GM23338 (cell line): ENCODE data around the gene FMN1. TPM values are rescaled to one million over a fixed set of nuclear protein-coding genes. Genes with fewer than 3 reads are reported as not detected.

Source experiments
- ATAC-seq: fragments of 200-7000 bp; cut with Tn5 transposase; 3 replicates; pipeline ENCODE4 v1.9.1; 2020
- DNase-seq: peaks from one replicate; pipeline ENCODE4 v3.0.0-alpha.2; 2015; ENCODE audit warnings: low spot score
- H2AFZ ChIP-seq: fragments of 200-600 bp; sonication (generic); 2 replicates; pipeline ENCODE4 v1.8.0; 2016; ENCODE audit warnings: antibody characterized with exemption, mild to moderate bottlenecking, moderate library complexity
- H3F3A ChIP-seq: fragments of 200-600 bp; sonication (generic); replicated peaks from 2 replicates; pipeline ENCODE4 v1.8.0; 2017; ENCODE audit warnings: antibody characterized with exemption, mixed run types, low read depth
- H3K27ac ChIP-seq: fragments of 200-600 bp; sonication (generic); 2 replicates; pipeline ENCODE4 v1.6.1; 2016; ENCODE audit warnings: low read depth
- H3K27me3 ChIP-seq: fragments of 200-600 bp; sonication (generic); 2 replicates; pipeline ENCODE4 v1.8.0; 2016; ENCODE audit warnings: mild to moderate bottlenecking, mixed run types, moderate library complexity; ENCODE audit not compliant: insufficient read depth
- H3K36me3 ChIP-seq: fragments of 200-600 bp; sonication (generic); 2 replicates; pipeline ENCODE4 v1.8.0; 2016; ENCODE audit warnings: mild to moderate bottlenecking; ENCODE audit not compliant: insufficient read depth
- H3K4me1 ChIP-seq: fragments of 200-600 bp; sonication (generic); 2 replicates; pipeline ENCODE4 v1.8.0; 2016; ENCODE audit warnings: mild to moderate bottlenecking, moderate library complexity; ENCODE audit not compliant: insufficient read depth
- H3K4me2 ChIP-seq: fragments of 200-600 bp; sonication (generic); 2 replicates; pipeline ENCODE4 v1.7.1; 2017; ENCODE audit warnings: mixed run types
- H3K4me3 ChIP-seq: fragments of 200-600 bp; sonication (generic); 2 replicates; pipeline ENCODE4 v1.6.1; 2016; ENCODE audit warnings: mixed run types
- H3K79me2 ChIP-seq: fragments of 200-600 bp; sonication (generic); replicated peaks from 2 replicates; pipeline ENCODE4 v1.8.0; 2017; ENCODE audit warnings: mild to moderate bottlenecking; ENCODE audit not compliant: insufficient read depth
- H3K9me2 ChIP-seq: fragments of 200-600 bp; sonication (generic); 2 replicates; pipeline ENCODE4 v1.8.0; 2017; ENCODE audit not compliant: insufficient read depth
- H4K20me1 ChIP-seq: fragments of 200-600 bp; sonication (generic); replicated peaks from 2 replicates; pipeline ENCODE4 v1.8.0; 2017; ENCODE audit warnings: mild to moderate bottlenecking; ENCODE audit not compliant: insufficient read depth
- H3K27ac Mint-ChIP-seq: 2 replicates; pipeline ENCODE4 v1.8.0; 2020; ENCODE audit warnings: inconsistent platforms, mild to moderate bottlenecking, moderate library complexity, mixed read lengths
- H3K27me3 Mint-ChIP-seq: 3 replicates; pipeline ENCODE4 v1.8.0; 2022; ENCODE audit warnings: low read depth, mild to moderate bottlenecking, moderate library complexity, mixed read lengths, inconsistent platforms; ENCODE audit not compliant: insufficient read depth, poor library complexity
- H3K36me3 Mint-ChIP-seq: 3 replicates; pipeline ENCODE4 v1.8.0; 2021; ENCODE audit warnings: low read depth, mild to moderate bottlenecking, inconsistent platforms, moderate library complexity, mixed read lengths
- H3K4me1 Mint-ChIP-seq: 3 replicates; pipeline ENCODE4 v1.8.0; 2020; ENCODE audit warnings: mild to moderate bottlenecking, inconsistent platforms, mixed read lengths
- H3K4me3 Mint-ChIP-seq: 3 replicates; pipeline ENCODE4 v1.8.0; 2021; ENCODE audit warnings: moderate library complexity, mild to moderate bottlenecking, inconsistent platforms, mixed read lengths
- H3K9me3 Mint-ChIP-seq: 3 replicates; pipeline ENCODE4 v1.8.0; 2020; ENCODE audit warnings: moderate library complexity, mild to moderate bottlenecking, inconsistent platforms, mixed read lengths
- CREB1 ChIP-seq: fragments of 250-450 bp; sonication (Bioruptor Pico); IDR thresholded peaks from 2 replicates; pipeline ENCODE4 v1.5.0; 2020; ENCODE audit warnings: low read depth, mild to moderate bottlenecking, moderate library complexity
- ETS1 ChIP-seq: IDR thresholded peaks from 2 replicates; pipeline ENCODE4 v1.6.1; 2016; ENCODE audit warnings: antibody characterized with exemption
- EZH2 ChIP-seq: fragments of 200-600 bp; sonication (generic); IDR thresholded peaks from one replicate; pipeline ENCODE4 v1.8.0; 2017; ENCODE audit warnings: antibody characterized with exemption, mild to moderate bottlenecking, low read depth; ENCODE audit not compliant: unreplicated experiment
- EZH2phosphoT487 ChIP-seq: fragments of 200-600 bp; sonication (generic); IDR thresholded peaks from one replicate; pipeline ENCODE4 v1.8.1; 2018; ENCODE audit warnings: antibody characterized with exemption; ENCODE audit not compliant: unreplicated experiment
- JUNB ChIP-seq: IDR thresholded peaks from one replicate; pipeline ENCODE4 v1.6.1; 2016; ENCODE audit warnings: antibody characterized with exemption; ENCODE audit not compliant: unreplicated experiment
- NANOG ChIP-seq: IDR thresholded peaks from 2 replicates; pipeline ENCODE4 v1.6.1; 2016; ENCODE audit warnings: antibody characterized with exemption, borderline replicate concordance
- POLR2AphosphoS5 ChIP-seq: IDR thresholded peaks from 2 replicates; pipeline ENCODE4 v1.6.1; 2016; ENCODE audit warnings: antibody characterized with exemption, low read depth
- STAT1 ChIP-seq: IDR thresholded peaks from one replicate; pipeline ENCODE4 v1.6.1; 2016; ENCODE audit warnings: antibody characterized with exemption; ENCODE audit not compliant: unreplicated experiment
- ZNF114 ChIP-seq: fragments of 250-450 bp; sonication (Bioruptor Pico); IDR thresholded peaks from 2 replicates; pipeline ENCODE4 v1.5.0; 2020; ENCODE audit warnings: mild to moderate bottlenecking, moderate library complexity
- ZNF331 ChIP-seq: fragments of 250-450 bp; sonication (Bioruptor Pico); IDR thresholded peaks from 2 replicates; pipeline ENCODE4 v1.5.0; 2020; ENCODE audit warnings: low read depth, mild to moderate bottlenecking, moderate library complexity
- polyA plus RNA-seq: library from polyadenylated mRNA; unstranded; fragments of >200 nt; fragmentation: Nextera tagmentation; extraction: Ambion mirVana; gene quantifications from 2 replicates; pipeline ENCODE4 v1.2.1, GENCODE V29; 2016
- total RNA-seq: library from RNA; depleted of rRNA; stranded (reverse); fragments of >200 nt; shearing (Covaris generic); gene quantifications from 2 replicates; pipeline ENCODE4 v1.2.3, GENCODE V29; 2014
- TF ChIP-seq, protein P1 (sequence below), 2 experiments: fragments of 200-600 bp in 1 of 2; sonication (generic) in 1 of 2; conservative IDR thresholded peaks; 2 replicates each; pipeline versions ENCODE4 v1.5.1 to v1.6.1; 2016 to 2017; ENCODE audit warnings: antibody characterized with exemption in 2 of 2, low read depth in 2 of 2, mild to moderate bottlenecking in 2 of 2, moderate library complexity in 1 of 2
- TF ChIP-seq, protein P2 (sequence below): IDR thresholded peaks from one replicate; pipeline ENCODE4 v1.6.1; 2018; ENCODE audit warnings: antibody characterized with exemption; ENCODE audit not compliant: unreplicated experiment
- TF ChIP-seq, protein P3 (sequence below): fragments of 250-450 bp; sonication (Bioruptor Pico); IDR thresholded peaks from 2 replicates; pipeline ENCODE4 v1.5.0; 2020; ENCODE audit warnings: mild to moderate bottlenecking, moderate library complexity

FMN1 gene
- total and polyA plus RNA-seq, 2 experiments from 2014 or later, result 1.2 to 1.6 TPM

GRCh38 chr15:33013827-33014445, 180.6 kb downstream of the FMN1 start:
- Histone ChIP-seq H3K9me2 (peaks cover 3% of the 10 kb centered on the region; the same call in 1 of the 2 replicates), H3K79me2 (no peaks in the 10 kb centered on the region), H4K20me1 (no peaks in the 10 kb centered on the region), H3K4me3 (no peak overlapping the region), H3K27ac (no peak overlapping the region), H3K27me3 (no peaks in the 10 kb centered on the region), H2AFZ (no peak overlapping the region), H3F3A (no peaks in the 10 kb centered on the region), H3K4me2 (no peak overlapping the region), H3K4me1 (peaks cover 1% of the 10 kb centered on the region), H3K36me3 (no peaks in the 10 kb centered on the region)
- DNase-seq (no peak), ATAC-seq (no peak)
- Mint-ChIP-seq H3K9me3 (no peaks in the 10 kb centered on the region), H3K27me3 (peaks cover 2% of the 10 kb centered on the region), H3K36me3 (no peaks in the 10 kb centered on the region; the same call in 2 of the 3 replicates), H3K27ac (no peak overlapping the region), H3K4me3 (no peak overlapping the region), H3K4me1 (peaks cover 12% of the 10 kb centered on the region; the same call in 2 of the 3 replicates)
- TF ChIP-seq STAT1 (no peak), NANOG (no peak), EZH2 (no peak), ZNF331 (CRISPR knock-in tag) (no peak), EZH2phosphoT487 (no peak), ETS1 (no peak), JUNB (no peak), POLR2AphosphoS5 (no peak), ZNF114 (CRISPR knock-in tag) (no peak), CREB1 (CRISPR knock-in tag) (no peak)
- TF ChIP-seq, protein P1, sequence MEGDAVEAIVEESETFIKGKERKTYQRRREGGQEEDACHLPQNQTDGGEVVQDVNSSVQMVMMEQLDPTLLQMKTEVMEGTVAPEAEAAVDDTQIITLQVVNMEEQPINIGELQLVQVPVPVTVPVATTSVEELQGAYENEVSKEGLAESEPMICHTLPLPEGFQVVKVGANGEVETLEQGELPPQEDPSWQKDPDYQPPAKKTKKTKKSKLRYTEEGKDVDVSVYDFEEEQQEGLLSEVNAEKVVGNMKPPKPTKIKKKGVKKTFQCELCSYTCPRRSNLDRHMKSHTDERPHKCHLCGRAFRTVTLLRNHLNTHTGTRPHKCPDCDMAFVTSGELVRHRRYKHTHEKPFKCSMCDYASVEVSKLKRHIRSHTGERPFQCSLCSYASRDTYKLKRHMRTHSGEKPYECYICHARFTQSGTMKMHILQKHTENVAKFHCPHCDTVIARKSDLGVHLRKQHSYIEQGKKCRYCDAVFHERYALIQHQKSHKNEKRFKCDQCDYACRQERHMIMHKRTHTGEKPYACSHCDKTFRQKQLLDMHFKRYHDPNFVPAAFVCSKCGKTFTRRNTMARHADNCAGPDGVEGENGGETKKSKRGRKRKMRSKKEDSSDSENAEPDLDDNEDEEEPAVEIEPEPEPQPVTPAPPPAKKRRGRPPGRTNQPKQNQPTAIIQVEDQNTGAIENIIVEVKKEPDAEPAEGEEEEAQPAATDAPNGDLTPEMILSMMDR (conservative IDR thresholded peaks at IDR 0.05; ENCODE audit: low read depth in 2 of 2), result no peak
- TF ChIP-seq, protein P2, sequence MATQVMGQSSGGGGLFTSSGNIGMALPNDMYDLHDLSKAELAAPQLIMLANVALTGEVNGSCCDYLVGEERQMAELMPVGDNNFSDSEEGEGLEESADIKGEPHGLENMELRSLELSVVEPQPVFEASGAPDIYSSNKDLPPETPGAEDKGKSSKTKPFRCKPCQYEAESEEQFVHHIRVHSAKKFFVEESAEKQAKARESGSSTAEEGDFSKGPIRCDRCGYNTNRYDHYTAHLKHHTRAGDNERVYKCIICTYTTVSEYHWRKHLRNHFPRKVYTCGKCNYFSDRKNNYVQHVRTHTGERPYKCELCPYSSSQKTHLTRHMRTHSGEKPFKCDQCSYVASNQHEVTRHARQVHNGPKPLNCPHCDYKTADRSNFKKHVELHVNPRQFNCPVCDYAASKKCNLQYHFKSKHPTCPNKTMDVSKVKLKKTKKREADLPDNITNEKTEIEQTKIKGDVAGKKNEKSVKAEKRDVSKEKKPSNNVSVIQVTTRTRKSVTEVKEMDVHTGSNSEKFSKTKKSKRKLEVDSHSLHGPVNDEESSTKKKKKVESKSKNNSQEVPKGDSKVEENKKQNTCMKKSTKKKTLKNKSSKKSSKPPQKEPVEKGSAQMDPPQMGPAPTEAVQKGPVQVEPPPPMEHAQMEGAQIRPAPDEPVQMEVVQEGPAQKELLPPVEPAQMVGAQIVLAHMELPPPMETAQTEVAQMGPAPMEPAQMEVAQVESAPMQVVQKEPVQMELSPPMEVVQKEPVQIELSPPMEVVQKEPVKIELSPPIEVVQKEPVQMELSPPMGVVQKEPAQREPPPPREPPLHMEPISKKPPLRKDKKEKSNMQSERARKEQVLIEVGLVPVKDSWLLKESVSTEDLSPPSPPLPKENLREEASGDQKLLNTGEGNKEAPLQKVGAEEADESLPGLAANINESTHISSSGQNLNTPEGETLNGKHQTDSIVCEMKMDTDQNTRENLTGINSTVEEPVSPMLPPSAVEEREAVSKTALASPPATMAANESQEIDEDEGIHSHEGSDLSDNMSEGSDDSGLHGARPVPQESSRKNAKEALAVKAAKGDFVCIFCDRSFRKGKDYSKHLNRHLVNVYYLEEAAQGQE, result no peak
- TF ChIP-seq, protein P3, sequence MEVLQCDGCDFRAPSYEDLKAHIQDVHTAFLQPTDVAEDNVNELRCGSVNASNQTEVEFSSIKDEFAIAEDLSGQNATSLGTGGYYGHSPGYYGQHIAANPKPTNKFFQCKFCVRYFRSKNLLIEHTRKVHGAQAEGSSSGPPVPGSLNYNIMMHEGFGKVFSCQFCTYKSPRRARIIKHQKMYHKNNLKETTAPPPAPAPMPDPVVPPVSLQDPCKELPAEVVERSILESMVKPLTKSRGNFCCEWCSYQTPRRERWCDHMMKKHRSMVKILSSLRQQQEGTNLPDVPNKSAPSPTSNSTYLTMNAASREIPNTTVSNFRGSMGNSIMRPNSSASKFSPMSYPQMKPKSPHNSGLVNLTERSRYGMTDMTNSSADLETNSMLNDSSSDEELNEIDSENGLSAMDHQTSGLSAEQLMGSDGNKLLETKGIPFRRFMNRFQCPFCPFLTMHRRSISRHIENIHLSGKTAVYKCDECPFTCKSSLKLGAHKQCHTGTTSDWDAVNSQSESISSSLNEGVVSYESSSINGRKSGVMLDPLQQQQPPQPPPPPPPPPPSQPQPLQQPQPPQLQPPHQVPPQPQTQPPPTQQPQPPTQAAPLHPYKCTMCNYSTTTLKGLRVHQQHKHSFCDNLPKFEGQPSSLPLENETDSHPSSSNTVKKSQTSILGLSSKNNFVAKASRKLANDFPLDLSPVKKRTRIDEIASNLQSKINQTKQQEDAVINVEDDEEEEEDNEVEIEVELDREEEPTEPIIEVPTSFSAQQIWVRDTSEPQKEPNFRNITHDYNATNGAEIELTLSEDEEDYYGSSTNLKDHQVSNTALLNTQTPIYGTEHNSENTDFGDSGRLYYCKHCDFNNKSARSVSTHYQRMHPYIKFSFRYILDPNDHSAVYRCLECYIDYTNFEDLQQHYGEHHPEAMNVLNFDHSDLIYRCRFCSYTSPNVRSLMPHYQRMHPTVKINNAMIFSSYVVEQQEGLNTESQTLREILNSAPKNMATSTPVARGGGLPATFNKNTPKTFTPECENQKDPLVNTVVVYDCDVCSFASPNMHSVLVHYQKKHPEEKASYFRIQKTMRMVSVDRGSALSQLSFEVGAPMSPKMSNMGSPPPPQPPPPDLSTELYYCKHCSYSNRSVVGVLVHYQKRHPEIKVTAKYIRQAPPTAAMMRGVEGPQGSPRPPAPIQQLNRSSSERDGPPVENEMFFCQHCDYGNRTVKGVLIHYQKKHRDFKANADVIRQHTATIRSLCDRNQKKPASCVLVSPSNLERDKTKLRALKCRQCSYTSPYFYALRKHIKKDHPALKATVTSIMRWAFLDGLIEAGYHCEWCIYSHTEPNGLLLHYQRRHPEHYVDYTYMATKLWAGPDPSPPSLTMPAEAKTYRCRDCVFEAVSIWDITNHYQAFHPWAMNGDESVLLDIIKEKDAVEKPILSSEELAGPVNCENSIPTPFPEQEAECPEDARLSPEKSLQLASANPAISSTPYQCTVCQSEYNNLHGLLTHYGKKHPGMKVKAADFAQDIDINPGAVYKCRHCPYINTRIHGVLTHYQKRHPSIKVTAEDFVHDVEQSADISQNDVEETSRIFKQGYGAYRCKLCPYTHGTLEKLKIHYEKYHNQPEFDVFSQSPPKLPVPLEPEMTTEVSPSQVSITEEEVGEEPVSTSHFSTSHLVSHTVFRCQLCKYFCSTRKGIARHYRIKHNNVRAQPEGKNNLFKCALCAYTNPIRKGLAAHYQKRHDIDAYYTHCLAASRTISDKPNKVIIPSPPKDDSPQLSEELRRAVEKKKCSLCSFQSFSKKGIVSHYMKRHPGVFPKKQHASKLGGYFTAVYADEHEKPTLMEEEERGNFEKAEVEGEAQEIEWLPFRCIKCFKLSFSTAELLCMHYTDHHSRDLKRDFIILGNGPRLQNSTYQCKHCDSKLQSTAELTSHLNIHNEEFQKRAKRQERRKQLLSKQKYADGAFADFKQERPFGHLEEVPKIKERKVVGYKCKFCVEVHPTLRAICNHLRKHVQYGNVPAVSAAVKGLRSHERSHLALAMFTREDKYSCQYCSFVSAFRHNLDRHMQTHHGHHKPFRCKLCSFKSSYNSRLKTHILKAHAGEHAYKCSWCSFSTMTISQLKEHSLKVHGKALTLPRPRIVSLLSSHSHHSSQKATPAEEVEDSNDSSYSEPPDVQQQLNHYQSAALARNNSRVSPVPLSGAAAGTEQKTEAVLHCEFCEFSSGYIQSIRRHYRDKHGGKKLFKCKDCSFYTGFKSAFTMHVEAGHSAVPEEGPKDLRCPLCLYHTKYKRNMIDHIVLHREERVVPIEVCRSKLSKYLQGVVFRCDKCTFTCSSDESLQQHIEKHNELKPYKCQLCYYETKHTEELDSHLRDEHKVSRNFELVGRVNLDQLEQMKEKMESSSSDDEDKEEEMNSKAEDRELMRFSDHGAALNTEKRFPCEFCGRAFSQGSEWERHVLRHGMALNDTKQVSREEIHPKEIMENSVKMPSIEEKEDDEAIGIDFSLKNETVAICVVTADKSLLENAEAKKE (CRISPR knock-in tag), result no peak
